Ureter (tissue), 1 donor: Measurements from ENCODE around the gene ZNF330. TPM values are rescaled to one million over a fixed set of nuclear protein-coding genes. Genes with fewer than 3 reads are reported as not detected.
A peak's percentile ranks its signal among the peaks of the same experiment; 100 is the strongest.
"Not testable (repeated sequence)": the region's sequence is repeated elsewhere in the genome, so short reads cannot be mapped to it uniquely, and the experiment has no call there.

Experiments used
- DNase-seq: peaks from one replicate; pipeline ENCODE4 v3.0.0-alpha.2; 2020; ENCODE audit warnings: low spot score
- total RNA-seq: library from RNA; stranded (reverse); gene quantifications from one replicate; pipeline ENCODE4 v1.2.4, GENCODE V29; 2023
- donor health status: DM: yes; HTN: yes; CAD: no.

ZNF330 gene
- total RNA-seq, result 39.0 TPM

- DNase-seq, result peak; percentile 94
Measured at GRCh38 chr4:141220691-141221659, at the start of gene ZNF330. TSS of gene ZNF330 (plus strand) at chr4:141220895. CDS start at chr4:141222372, 1,477 bp downstream.

- DNase-seq, result no peak
Measured at GRCh38 chr4:141174457-141174856, 46.2 kb upstream of the ZNF330 start.

GRCh38 chr4:141177171-141177570 is 43.5 kb upstream of the ZNF330 start:
- DNase-seq, result no peak

GRCh38 chr4:141179474-141180373 is 41.0 kb upstream of the ZNF330 start:
- no peak for DNase-seq

- DNase-seq, result no peak
Measured at GRCh38 chr4:141180991-141181761, 39.5 kb upstream of the ZNF330 start.

GRCh38 chr4:141183491-141183890 is 37.2 kb upstream of the ZNF330 start:
- DNase-seq, result not testable (repeated sequence)

GRCh38 chr4:141192564-141192963 is 28.1 kb upstream of the ZNF330 start:
- no peak for DNase-seq

GRCh38 chr4:141193516-141194034 is 27.1 kb upstream of the ZNF330 start:
- DNase-seq, result no peak

- DNase-seq, result no peak
Measured at GRCh38 chr4:141195095-141195707, 25.5 kb upstream of the ZNF330 start.

GRCh38 chr4:141196227-141196933 is 24.3 kb upstream of the ZNF330 start:
- no peak for DNase-seq

GRCh38 chr4:141207961-141208360 is 12.7 kb upstream of the ZNF330 start:
- DNase-seq, result no peak

GRCh38 chr4:141210168-141210567 is 10.5 kb upstream of the ZNF330 start:
- DNase-seq, result no peak

GRCh38 chr4:141213550-141213991 is 7.1 kb upstream of the ZNF330 start:
- DNase-seq, result no peak

GRCh38 chr4:141215030-141215429 is 5.7 kb upstream of the ZNF330 start:
- DNase-seq, result no peak

GRCh38 chr4:141216002-141216761 is 4.5 kb upstream of the ZNF330 start:
- no peak for DNase-seq

GRCh38 chr4:141220271-141220670 is 424 bp upstream of the ZNF330 start:
- DNase-seq, result no peak

GRCh38 chr4:141223418-141223817 is 2.7 kb downstream of the ZNF330 start:
- no peak for DNase-seq

- not testable (repeated sequence) for DNase-seq
Measured at GRCh38 chr4:141227280-141227679, 6.6 kb downstream of the ZNF330 start.

- DNase-seq, result no peak
Measured at GRCh38 chr4:141229408-141230101, 8.9 kb downstream of the ZNF330 start.
